GM21737 (cell line): Measurements from ENCODE around the gene GRM4.

Source experiments
- ATAC-seq: cut with Tn5 transposase; IDR thresholded peaks from one replicate; pipeline ENCODE4 v1.9.1; 2021; ENCODE audit warnings: mild to moderate bottlenecking, moderate library complexity; ENCODE audit not compliant: unreplicated experiment

GRM4 gene

DNA sequence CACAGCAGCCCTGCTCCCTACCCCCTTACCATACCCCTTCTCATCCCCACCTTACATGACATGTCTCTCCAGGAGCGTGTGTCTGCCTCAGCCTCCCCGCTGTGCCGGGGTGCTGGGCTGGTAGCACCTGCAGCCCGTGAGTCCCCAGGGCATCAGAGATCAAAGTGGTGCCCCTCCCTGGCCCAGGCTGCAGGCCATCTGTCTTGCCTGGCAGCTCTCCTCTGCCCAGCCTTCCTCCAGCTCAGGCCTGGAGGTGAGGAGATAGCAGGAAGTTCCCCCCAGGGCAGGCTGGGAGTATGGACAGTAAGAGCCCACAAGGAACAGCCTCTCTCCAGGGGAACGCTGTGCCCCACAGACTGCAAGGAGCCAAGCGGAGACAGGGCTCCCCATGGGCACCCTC is 35.3 kb downstream of the GRM4 start:
- ATAC-seq: no peak

DNA sequence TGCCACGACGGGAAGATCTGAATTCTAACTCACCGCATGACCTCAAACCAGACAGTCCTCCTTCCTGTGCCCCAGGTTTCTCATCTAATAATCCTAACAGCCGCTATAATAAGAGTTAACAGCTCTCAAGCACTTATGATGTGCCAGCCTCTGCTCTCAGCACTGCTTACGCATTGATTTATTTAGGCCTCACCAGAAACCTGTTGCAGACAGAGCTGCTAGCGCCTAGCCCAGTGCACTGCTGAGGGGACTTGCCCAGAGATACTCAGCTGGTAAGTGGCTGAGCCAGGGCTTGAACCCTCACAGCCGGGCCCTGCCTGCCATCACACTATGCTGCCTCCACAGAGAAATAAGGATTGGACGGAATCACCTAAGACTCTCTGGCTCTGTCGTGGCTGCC is 37.7 kb downstream of the GRM4 start:
- ATAC-seq: no peak

DNA sequence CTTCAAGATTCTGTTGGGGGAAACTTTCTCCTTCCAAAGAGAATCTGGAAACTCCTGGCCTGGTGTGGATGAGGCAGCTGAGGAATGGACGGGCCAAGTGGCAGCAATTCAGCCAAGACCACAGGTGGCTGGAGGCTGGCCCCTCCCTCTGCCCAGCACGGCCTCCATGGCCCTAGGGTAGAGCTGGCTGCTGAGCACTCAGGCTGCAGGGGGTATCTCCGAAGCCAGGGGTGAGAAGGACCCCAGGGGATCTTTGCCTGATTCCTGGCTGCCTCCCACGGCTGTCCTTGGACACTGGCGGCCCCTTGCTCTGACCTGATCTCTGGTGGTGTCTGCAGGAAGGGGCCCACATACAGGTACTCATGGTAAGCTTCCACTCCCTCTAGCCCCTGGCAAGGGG is 39.0 kb downstream of the GRM4 start:
- no peak for ATAC-seq

DNA sequence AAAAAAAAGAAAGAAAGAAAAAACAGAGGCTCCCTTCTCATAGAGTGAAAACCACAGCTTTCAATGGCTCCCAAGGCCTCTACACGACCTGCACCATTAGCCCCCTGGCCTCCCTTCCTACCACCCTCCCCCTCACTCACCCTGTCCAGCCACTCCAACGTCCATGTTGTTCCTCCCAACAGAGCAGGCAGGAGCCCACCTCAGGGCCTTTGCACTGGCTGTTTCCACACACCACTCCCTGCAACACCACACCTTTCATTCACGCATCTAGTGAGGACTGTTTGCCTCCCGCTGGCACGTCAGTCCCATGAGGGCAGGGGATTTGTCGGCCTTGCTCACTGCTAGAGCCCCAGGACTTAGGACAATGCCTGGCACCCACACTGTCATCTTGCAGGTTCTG is 39.5 kb downstream of the GRM4 start:
- no peak for ATAC-seq

DNA sequence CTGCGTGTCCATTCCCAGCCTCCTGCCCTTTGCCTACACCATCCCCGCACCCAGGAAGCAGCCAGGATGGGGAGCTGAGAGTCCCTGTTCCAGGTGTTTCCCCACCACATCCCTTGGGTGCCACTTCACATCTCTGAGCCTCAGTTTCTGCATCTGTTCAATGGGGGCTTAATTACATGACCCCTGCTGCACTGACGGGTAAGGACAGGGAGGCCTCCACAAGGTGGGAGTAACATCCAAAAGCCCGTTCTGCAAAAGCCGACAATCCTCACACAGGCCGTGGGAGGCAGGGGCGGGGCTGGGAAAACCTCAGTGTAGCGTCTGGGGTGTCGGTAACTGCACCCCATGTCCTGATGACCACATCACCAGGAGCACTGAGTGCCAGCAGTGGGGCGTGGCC is 41.3 kb downstream of the GRM4 start:
- no peak for ATAC-seq

DNA sequence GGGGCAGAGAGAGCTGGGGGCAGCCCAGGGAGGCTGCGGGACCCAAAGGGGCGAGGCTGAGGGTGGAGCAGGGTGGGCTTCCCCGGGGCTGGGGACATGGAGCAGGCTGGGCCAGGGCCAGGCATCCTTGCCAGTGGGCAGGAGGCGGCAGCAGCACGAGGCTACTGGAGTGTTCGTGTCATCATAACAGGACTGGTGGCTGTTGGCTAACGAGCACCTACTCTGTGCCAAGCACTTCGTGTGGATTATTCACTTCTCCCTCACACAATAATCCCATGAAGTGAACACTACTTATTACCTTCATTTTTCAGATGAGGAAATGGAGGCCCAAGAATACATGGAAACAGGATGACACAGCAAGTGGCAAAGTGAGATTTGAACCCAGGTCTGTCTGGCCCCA is 41.7 kb downstream of the GRM4 start:
- no peak for ATAC-seq

DNA sequence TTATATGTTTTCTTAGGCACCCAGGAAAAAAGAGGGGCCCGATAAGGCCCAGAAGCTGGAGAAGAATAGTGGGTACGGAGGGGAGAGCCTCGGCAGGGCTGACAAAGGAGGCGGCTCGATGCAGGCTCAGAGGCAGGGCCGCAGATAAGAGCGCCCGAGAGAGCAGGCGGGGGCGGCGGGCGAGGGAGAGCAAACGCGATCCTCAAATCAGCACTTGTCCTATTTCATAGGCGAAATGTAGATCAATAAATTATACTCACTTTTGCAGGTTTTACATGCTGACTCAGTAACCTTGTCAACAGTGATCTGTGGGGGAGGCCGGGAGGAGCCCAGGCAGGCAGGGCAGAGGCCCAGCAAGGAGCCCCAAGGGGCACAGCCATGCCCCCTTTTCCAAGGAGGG is 42.6 kb downstream of the GRM4 start:
- no peak for ATAC-seq

DNA sequence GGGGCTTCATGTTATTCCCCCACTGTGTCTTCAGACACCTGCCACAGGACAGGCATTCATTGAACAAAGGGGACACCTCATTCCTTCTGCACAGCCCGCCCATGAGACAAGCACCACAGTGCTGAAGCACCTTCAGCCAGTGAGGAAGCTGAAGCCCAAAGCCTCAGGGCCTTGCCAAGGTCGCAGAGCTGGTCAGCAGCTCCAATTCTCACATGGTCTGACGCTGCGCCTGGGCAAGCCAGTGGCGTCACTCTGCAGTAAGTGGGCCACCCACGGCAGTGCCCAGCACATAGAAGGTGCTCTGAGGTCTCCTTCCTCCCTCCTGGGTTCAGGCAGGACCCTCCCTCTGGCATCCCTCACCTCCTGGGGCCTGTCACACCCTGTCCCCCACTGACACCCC is 43.2 kb downstream of the GRM4 start:
- no peak for ATAC-seq

DNA sequence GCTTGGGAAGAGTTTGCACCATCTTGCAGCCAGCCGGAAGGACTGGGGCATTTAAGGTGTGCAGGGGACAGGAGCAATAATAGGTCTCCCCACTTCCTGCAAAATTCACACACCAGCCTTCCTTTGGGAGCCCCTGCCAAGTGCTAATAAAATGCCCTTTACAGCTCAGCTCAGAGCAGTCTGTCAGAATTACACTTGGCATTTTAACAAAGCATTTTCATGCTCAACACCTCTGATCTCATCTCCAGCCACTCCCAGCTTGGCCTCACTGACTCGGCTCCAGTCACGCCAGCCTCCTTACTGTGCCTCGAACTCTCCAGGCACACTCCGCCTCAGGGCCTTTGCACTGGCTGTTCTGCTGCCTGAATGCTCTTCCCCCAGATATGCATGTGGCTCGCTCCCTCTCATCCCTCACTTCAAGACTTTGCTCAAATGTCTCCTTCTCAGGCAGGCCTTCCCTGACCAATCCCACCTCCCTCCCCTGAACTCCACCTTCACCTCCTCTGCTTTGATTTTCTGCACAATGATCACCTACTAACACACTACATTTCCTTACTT is 43.7 kb downstream of the GRM4 start:
- no peak for ATAC-seq

DNA sequence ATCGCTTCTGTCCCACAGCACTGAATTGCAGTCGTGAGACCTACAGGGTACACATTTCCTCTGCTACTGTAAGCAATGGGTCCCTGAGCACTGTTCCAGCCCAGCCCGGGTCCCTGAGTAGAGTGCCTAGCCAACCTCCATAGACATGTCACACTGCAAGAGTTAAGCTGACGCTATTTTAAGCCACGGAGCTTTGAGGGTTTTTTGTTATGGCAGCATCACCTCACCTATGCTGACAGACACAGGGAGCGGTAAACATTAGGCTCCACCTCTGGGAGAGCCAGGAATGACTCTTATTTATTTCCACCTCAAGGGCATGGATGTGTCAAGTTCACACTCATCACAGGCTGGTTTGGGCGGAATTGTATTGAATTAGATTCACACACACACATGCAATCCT is 45.1 kb downstream of the GRM4 start:
- no peak for ATAC-seq

DNA sequence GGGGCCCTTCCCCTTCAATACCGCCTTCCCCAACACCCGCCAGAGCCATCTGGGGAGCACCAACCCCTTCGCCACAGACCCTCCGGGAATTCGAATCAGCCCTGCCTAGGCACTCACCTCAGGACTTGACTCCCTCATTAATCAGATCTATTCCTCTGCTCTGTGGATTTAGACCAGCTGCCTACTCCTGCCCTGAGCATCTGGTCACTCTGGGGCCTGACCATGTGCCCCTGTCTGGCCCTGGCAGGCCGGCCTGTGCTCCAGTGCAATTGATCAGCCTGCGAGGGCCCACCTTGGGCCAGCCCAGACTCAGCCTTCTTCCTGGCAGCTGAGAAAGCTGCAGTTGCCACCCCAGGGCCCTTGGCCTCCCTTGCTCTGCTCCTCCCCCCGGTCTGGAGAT is 46.0 kb downstream of the GRM4 start:
- ATAC-seq: no peak

DNA sequence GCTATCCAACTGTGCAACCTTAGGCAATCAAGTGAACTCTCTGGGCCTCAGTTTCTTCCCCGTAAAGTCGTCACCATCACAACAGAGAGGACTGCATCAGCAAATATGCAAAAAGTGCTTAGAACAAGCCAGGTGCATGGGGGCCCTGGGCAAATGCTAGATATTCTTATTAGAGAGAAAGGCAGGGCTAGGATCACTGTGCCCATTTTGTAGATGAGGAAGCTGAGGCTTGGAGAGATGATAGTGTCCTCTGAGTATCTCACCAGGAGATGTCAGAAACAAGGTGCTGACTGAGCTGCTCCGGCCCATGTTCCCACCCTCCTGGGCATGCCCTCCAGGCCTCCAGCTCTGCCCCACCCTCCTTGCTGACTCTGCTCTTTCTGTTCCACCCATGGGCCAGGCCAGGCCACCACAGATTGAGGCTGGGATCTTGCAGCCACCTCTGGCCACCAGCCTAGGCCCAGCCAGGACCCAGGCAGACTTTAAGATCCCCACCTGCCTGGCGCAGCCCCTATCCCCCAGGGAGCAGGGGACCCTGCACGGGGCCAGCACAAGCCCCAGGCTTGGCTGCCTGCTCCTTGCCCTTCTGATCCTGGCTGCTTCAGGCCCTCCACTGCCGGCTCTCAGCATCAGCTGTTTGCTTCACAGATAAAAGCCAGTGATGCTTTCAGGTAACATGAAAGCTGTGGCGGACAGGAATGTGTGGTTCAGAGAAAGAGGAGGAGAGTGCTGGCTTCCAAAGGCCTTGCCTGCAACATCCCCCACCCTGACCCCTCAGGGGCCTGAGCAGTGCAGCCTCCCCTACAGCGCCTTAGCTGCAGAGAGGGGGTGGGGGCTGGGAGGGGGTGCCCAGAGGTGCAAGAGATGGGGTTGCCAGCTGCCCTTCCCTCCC is 47.6 kb downstream of the GRM4 start:
- ATAC-seq: no peak

DNA sequence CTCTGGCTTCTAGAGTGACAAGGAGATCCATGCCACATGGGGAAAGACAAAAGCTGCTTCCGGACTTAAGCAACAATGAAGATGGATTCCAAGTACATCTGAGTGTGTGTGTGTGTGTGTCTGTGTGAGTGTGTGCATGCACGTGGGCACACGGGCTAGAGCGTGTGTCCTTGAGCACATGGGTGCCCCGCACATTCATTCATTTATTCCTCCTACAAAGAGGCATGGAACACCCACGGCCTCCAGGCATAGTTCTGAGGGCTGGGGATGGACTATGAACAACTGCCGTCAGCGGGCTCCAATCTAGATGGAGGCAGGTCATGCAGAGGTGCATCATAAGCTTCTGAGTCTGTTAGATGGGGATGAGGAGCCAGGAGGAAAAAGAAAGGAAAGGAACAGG is 49.1 kb downstream of the GRM4 start:
- no peak for ATAC-seq

DNA sequence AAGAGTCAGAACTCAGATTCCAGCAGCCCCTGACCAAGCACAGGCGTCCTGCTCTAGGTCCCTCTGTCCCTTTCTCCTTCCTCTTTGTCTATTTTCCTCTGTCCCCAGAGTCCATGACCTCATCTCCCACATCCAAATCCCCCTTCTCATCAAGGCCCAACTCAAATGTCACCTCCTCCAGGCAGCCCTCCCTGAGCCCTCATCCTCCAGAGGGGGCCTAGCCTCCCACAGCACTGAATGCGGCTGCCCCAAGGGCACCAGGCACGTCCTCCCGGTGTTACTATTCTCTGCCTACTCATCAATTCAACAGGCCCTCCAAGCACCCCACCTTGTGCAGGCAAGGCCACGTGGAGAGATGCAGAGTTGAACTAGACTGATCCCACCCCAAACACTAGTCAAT is 49.7 kb downstream of the GRM4 start:
- no peak for ATAC-seq

DNA sequence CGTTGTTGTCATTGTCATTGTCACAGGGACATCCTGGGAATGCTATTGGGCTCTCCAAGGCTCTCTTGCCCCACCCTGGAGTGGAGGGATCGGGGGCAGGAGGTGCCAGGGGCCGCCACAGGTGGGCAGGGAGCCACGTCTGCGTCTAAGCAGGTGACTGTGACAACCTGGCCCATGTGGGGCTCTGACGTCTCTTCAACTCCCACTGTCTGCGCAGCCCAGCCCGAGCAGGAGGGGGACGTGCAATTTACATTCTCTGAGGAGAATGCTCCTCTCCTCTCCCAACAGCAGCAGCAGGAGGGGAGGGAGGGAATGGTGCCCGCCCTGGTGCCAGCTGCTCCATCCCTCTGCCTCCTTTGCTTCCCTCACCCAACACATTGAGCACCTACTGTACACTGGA is 50.1 kb downstream of the GRM4 start:
- ATAC-seq: no peak

DNA sequence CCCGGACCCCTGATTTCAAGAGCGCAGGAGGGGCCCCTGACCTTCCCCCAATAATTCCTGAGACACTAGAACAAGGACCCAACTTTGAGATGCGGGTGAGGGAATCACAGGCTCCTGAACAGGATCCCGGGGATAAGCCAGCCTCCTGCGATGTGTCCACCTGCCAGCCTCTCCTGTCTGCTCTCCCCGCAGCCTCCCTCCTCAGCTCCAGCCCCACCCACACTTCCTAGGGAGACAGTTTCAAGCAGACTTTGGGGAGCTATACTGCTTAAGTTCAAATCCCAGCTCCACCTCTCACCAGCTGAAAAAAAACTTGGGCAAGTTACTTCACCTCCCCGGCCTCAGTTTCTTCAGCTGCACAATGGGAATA is 50.8 kb downstream of the GRM4 start:
- no peak for ATAC-seq

DNA sequence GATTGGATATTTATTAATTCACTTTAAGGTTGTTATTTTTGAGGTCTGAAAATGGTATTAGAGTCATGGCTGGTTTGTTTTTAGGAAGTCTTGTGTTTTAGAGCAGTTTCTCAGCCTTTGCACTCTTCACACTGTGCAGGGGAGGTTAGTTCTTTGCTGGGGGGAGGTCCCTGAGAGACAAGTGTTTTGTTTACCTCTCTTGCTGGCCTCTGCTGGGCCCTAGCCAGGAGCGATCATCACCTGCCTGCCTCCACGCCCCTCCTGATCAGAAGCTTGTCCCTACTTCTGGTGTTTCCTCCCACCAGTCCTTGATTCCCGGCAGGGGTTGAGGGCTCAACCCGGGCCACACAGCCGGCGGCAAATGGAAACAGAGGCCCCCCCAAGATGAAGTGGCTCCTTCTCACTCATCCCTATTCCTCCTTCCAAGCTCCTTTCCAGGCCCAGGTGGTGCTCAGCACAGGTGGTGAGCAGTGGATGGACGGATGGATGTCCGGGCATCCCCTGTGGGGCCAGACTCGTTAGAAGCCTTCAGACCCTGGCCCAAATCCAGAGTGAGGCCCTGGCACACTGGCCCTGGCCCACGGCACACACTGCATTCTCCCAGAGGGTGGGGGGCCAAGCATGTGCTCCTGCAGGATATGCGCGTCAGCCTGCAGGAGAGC is 51.3 kb downstream of the GRM4 start:
- ATAC-seq: no peak

DNA sequence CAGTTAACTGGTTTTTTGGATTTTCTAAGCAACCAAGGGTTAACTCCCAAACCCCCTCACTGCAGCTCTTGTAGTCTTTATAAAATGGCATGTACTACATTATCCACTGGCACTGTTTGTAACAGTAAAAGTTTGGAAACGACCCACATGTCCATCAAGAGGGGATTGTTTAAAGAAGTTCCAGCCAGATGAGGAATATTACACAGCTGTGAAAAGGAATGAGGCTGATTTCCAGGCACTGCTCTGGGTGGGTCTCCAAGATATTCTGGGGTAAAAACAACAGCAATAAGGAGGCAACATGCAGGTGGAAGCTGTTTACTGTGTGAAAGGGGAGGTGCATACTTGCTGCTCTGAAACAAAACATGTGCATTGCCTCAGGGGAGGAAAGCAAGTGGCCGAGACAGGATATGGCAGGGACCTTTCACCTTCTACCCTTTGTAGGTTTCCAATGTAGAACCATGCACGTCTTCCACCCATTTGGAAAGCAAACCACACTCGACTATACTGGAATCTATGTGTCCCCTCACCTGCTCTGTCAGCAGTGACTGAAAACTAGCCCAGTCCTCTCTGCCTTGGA is 51.9 kb downstream of the GRM4 start:
- no peak for ATAC-seq

DNA sequence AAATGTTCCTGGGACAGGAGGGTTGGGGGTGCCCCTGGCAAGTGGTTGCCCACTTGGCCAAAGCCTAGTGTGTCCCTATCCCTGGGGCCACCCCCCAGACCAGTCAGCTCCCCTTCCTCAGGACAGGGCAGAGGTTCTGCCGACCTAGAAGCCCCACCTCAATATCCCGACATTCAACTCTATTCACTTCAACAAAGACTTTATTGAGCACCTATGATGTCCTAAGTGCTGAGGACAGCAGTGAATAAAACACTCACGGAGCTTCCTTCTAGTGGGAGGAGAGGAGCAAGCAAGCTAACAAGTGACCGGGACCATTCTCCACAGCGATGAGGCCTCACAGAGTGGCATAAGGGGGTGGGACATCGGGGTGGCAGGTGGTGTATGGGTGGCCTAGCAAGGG is 52.7 kb downstream of the GRM4 start:
- no peak for ATAC-seq

DNA sequence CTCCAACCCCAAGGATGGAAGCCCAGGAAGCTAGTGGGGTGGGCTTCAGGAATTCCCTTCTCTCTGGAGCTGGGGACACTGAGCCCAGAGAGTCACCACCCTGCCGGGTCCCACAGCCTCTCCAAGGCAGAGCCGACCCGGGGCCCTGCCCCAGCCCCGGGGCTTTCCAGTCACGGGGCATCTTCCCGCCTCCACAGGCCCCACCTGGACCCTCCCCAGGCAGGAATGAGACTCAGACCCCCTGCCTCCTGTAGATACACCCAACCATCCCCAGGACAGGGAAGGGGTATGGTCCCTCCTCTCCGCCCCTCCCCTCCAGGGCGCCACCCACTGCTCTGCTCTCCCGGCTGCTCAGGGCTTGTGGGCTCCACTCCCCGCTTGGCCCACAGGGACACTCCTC is 53.3 kb downstream of the GRM4 start:
- no peak for ATAC-seq

DNA sequence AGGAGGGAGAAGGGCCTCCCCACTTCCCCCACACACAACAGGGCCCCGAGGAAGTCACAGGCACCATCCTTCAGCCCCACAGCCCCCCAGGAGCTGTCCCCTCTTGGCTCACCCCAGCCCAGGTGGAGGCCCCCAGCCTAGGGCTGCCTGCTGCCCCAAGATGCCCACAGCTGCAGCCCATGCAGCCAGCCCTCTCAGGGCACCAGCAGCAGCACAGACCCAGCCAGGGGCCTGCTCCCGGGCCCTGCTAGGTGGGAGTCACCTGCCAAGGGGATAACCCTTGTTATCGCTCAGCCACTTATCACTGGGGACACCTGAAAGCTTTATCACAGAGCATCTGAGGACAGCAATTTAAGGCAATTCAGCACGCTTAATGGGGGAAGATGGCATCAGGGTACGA is 55.0 kb downstream of the GRM4 start:
- no peak for ATAC-seq

DNA sequence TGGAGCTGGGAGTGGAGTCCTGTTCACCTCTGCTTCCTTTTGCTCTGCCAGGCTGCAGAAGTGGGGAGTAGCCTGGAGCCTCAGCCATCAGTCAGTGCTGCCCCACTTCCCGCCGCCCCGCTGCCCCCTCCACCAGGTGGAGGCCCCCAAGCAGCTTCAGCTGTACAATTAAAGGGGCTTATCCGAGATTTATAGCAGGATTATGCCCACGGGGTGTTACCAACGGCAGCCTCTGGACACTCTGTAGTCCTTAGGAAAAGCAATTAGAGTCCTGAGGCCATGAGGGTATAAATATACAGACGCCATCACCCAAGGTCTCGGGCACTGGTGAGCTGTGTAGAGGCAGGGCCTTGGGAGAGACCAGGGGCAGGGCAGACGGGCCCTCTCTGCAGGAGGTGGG is 55.4 kb downstream of the GRM4 start:
- no peak for ATAC-seq
